ENCODE results near the gene VTI1B.
A peak's percentile ranks its signal among the peaks of the same experiment; 100 is the strongest.
"Not testable (repeated sequence)": the region's sequence is repeated elsewhere in the genome, so short reads cannot be mapped to it uniquely, and the experiment has no call there.

VTI1B gene

GRCh38 chr14:67674480-67675218, at the start of gene VTI1B:
TSS of gene VTI1B (minus strand) at chr14:67674632. CDS start at chr14:67674489, 143 bp downstream.
- DNase-seq (ENCODE audit: low read depth in 3 of 3): peak; percentile 46 to 70 (median 61)

- no peak for DNase-seq (ENCODE audit: low read depth in 3 of 3)
These were observed 47.9 kb upstream of the VTI1B start for GRCh38 chr14:67722293-67722692.

GRCh38 chr14:67721875-67722274, 47.4 kb upstream of the VTI1B start:
- no peak for DNase-seq (ENCODE audit: low read depth in 3 of 3)

GRCh38 chr14:67719866-67720265, 45.4 kb upstream of the VTI1B start:
- no peak for DNase-seq (ENCODE audit: low read depth in 3 of 3)

GRCh38 chr14:67719385-67719784, 45.0 kb upstream of the VTI1B start:
- DNase-seq (ENCODE audit: low read depth in 3 of 3): not testable (repeated sequence)

- no peak for DNase-seq (ENCODE audit: low read depth in 3 of 3)
These were observed 43.8 kb upstream of the VTI1B start for GRCh38 chr14:67718265-67718664.

GRCh38 chr14:67717048-67717447, 42.6 kb upstream of the VTI1B start:
- no peak for DNase-seq (ENCODE audit: low read depth in 3 of 3)

- DNase-seq (ENCODE audit: low read depth in 3 of 3): no peak
These were observed 35.8 kb upstream of the VTI1B start for GRCh38 chr14:67710209-67710608.

- DNase-seq (ENCODE audit: low read depth in 3 of 3): not testable (repeated sequence)
These were observed 35.4 kb upstream of the VTI1B start for GRCh38 chr14:67709796-67710195.

GRCh38 chr14:67709346-67709745, 34.9 kb upstream of the VTI1B start:
- DNase-seq (ENCODE audit: low read depth in 3 of 3): not testable (repeated sequence)

GRCh38 chr14:67705211-67705610, 30.8 kb upstream of the VTI1B start:
- DNase-seq (ENCODE audit: low read depth in 3 of 3): no peak

GRCh38 chr14:67704484-67705089, 30.2 kb upstream of the VTI1B start:
- DNase-seq (ENCODE audit: low read depth in 3 of 3): peak in 2 of 3 experiments; percentile 4 to 27

- DNase-seq (ENCODE audit: low read depth in 3 of 3): no peak
These were observed 29.6 kb upstream of the VTI1B start for GRCh38 chr14:67703997-67704396.

- not testable (repeated sequence) for DNase-seq (ENCODE audit: low read depth in 3 of 3)
These were observed 27.1 kb upstream of the VTI1B start, which contains the start of gene RDH12 for GRCh38 chr14:67701492-67701891. TSS of gene RDH12 (plus strand) at chr14:67701886. CDS start at chr14:67722643, 20,757 bp downstream.

GRCh38 chr14:67698179-67698578, 23.7 kb upstream of the VTI1B start:
- DNase-seq (ENCODE audit: low read depth in 3 of 3): no peak

GRCh38 chr14:67697006-67697405, 22.6 kb upstream of the VTI1B start:
- DNase-seq (ENCODE audit: low read depth in 3 of 3): no peak

- DNase-seq (ENCODE audit: low read depth in 3 of 3): peak; percentile 66 to 81 (median 73)
These were observed 21.0 kb upstream of the VTI1B start, which contains the start of gene RDH11 for GRCh38 chr14:67695394-67695949. TSS of gene RDH11 (minus strand) at chr14:67695764. CDS start at chr14:67695703, 61 bp downstream.

GRCh38 chr14:67694791-67695393, 20.5 kb upstream of the VTI1B start:
- DNase-seq (ENCODE audit: low read depth in 3 of 3): peak; percentile 45 to 73 (median 64)

- no peak for DNase-seq (ENCODE audit: low read depth in 3 of 3)
These were observed 15.6 kb upstream of the VTI1B start for GRCh38 chr14:67690011-67690410.

- DNase-seq (ENCODE audit: low read depth in 3 of 3): no peak
These were observed 9.4 kb upstream of the VTI1B start for GRCh38 chr14:67683842-67684241.

- no peak for DNase-seq (ENCODE audit: low read depth in 3 of 3)
These were observed 6.5 kb upstream of the VTI1B start for GRCh38 chr14:67680941-67681340.

GRCh38 chr14:67680121-67680602, 5.7 kb upstream of the VTI1B start:
- no peak for DNase-seq (ENCODE audit: low read depth in 3 of 3)
